Measurements from ENCODE around the gene IKZF3.

Gene IKZF3

DNA sequence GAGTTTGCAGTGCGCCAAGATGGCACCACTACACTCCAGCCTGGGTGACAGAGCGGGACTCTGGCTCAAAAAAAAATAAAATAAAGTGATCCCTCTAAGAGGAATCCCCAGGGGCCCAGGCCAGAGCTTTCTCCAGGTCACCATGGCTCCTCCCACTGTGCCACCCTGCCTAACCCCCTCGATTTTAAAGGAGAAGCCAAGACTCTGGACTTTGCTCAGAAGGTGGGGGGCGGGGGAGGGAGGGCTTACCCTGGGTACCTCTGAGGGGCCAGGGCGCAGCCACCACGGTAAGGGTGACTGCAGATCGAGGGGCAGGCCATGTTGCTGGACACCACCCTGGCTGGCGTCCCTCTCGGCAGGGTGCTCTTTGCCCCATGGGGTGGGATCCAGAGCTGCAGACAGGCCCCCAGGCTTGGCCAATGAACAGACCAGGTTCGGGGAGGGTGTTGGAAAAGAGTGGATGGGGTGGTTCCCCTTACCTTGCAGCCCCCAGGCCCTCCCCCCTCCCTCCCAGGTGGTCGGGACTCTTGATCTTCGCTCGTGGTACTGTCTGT, 126.8 kb downstream of the IKZF3 start:
- TF ChIP-seq, protein P1, sequence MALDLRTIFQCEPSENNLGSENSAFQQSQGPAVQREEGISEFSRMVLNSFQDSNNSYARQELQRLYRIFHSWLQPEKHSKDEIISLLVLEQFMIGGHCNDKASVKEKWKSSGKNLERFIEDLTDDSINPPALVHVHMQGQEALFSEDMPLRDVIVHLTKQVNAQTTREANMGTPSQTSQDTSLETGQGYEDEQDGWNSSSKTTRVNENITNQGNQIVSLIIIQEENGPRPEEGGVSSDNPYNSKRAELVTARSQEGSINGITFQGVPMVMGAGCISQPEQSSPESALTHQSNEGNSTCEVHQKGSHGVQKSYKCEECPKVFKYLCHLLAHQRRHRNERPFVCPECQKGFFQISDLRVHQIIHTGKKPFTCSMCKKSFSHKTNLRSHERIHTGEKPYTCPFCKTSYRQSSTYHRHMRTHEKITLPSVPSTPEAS (tag by site-specific recombination; IDR thresholded peaks at IDR 0.05): no peak
- TF ChIP-seq ZNF311 (tag by site-specific recombination; IDR thresholded peaks at IDR 0.05; ENCODE audit: borderline replicate concordance) (no peak), ZSCAN16 (tag by site-specific recombination; IDR thresholded peaks at IDR 0.05) (no peak), ZNF426 (tag by site-specific recombination; IDR thresholded peaks at IDR 0.05) (no peak), KLF10 (tag by site-specific recombination; IDR thresholded peaks at IDR 0.05) (peak; percentile 36; the same call in 1 of the 2 replicates), SP7 (tag by site-specific recombination; IDR thresholded peaks at IDR 0.05) (no peak)
- TF ChIP-seq, protein P2, sequence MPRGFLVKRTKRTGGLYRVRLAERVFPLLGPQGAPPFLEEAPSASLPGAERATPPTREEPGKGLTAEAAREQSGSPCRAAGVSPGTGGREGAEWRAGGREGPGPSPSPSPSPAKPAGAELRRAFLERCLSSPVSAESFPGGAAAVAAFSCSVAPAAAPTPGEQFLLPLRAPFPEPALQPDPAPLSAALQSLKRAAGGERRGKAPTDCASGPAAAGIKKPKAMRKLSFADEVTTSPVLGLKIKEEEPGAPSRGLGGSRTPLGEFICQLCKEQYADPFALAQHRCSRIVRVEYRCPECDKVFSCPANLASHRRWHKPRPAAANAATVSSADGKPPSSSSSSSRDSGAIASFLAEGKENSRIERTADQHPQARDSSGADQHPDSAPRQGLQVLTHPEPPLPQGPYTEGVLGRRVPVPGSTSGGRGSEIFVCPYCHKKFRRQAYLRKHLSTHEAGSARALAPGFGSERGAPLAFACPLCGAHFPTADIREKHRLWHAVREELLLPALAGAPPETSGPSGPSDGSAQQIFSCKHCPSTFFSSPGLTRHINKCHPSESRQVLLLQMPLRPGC (tag by site-specific recombination; IDR thresholded peaks at IDR 0.05): no peak
- TF ChIP-seq, protein P3, sequence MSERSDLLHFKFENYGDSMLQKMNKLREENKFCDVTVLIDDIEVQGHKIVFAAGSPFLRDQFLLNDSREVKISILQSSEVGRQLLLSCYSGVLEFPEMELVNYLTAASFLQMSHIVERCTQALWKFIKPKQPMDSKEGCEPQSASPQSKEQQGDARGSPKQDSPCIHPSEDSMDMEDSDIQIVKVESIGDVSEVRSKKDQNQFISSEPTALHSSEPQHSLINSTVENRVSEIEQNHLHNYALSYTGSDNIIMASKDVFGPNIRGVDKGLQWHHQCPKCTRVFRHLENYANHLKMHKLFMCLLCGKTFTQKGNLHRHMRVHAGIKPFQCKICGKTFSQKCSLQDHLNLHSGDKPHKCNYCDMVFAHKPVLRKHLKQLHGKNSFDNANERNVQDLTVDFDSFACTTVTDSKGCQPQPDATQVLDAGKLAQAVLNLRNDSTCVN (tag by site-specific recombination; optimal IDR thresholded peaks at IDR 0.05): no peak
- Histone ChIP-seq H3K4me1 (ENCODE audit: control insufficient read depth, insufficient read depth, low read length) (peaks cover 24% of the 10 kb centered on the region), H3K9me3 (ENCODE audit: control insufficient read depth, insufficient read depth, low read depth, low read length) (no peaks in the 10 kb centered on the region), H3K36me3 (ENCODE audit: control insufficient read depth in 2 of 2, insufficient read depth in 1 of 2, low read length in 2 of 2) (no peaks in the 10 kb centered on the region; a peak in 1 of 3 replicates), H3K4me3 (ENCODE audit: low read depth, low read length) (no peak overlapping the region), H3K27ac (ENCODE audit: extremely low read depth, low read depth, low read length) (no peak overlapping the region)
- ChIA-PET CTCF (interaction anchor here (0.6 to 1.8 kb wide), 5 partner anchors 9 to 208 kb away, joined by 3 to 8 read pairs (median 3); no protein-coding TSS in a partner anchor), POLR2A (interaction anchor here (0.6 to 1.4 kb wide), 2 partner anchors 38 to 97 kb away, joined by 3 to 6 read pairs; partner anchors contain the start of gene ERBB2)

DNA sequence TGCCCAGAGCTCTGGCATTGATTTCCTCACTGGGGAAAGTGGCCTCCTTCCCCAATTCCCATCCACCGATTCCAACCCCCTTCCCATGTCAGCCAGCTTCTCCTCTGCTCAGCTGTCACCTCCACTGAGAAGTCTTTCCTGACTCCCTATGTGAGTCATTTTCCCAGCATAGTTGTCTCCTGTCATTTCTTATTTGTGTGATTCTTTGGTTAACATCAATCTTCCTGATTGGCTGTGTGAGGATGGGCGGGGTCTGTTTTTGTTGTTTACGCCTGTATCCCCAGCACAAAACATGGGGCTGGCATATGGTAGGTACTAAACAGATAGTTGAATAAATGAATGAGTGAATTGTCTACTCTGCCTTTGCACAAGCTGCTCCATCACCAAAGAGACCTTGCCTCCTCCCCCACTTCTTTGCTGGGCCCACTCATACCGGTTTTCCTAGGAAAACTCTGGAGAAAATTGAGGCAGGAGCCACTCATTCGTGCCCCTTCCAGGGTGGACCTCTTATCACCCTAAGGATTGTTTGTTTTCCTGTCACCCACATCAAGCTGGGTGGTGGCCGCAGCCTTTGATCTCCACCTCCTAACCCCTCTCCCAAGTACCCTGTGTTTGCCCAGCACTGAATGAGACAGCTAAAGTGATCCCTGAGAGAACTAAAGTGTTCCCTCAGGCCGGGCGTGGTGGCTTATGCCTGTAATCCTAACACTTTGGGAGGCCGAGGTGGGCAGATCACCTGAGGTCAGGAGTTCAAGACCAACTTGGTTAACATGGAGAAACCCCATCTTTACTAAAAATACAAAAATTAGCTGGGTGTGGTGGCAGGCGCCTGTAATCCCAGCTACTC, 127.6 kb downstream of the IKZF3 start:
- no peak overlapping the region for H3K27ac ChIP-seq (ENCODE audit: extremely low read depth, low read depth, low read length)
- no peak for TF ChIP-seq ZNF354C (tag by site-specific recombination; IDR thresholded peaks at IDR 0.05; ENCODE audit: borderline replicate concordance, low read depth)
- TF ChIP-seq ZBTB17 (tag by site-specific recombination; IDR thresholded peaks at IDR 0.05): peak; percentile 67
- TF ChIP-seq, protein P4, sequence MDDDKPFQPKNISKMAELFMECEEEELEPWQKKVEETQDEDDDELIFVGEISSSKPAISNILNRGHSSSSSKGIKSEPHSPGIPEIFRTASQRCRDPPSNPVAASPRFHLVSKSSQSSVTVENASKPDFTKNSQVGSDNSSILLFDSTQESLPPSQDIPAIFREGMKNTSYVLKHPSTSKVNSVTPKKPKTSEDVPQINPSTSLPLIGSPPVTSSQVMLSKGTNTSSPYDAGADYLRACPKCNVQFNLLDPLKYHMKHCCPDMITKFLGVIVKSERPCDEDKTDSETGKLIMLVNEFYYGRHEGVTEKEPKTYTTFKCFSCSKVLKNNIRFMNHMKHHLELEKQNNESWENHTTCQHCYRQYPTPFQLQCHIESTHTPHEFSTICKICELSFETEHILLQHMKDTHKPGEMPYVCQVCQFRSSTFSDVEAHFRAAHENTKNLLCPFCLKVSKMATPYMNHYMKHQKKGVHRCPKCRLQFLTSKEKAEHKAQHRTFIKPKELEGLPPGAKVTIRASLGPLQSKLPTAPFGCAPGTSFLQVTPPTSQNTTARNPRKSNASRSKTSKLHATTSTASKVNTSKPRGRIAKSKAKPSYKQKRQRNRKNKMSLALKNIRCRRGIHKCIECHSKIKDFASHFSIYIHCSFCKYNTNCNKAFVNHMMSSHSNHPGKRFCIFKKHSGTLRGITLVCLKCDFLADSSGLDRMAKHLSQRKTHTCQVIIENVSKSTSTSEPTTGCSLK (tag by site-specific recombination; IDR thresholded peaks at IDR 0.05): no peak
- TF ChIP-seq EGR2 (tag by site-specific recombination; IDR thresholded peaks at IDR 0.05; ENCODE audit: low read depth): peak; percentile 78
- TF ChIP-seq ZNF121 (tag by site-specific recombination; IDR thresholded peaks at IDR 0.05): no peak
- TF ChIP-seq ZFP41 (tag by site-specific recombination; IDR thresholded peaks at IDR 0.05; ENCODE audit: borderline replicate concordance): no peak
- no peak for TF ChIP-seq MZF1 (tag by site-specific recombination; IDR thresholded peaks at IDR 0.05; ENCODE audit: borderline replicate concordance)
- no peak for TF ChIP-seq ZNF777 (tag by site-specific recombination; IDR thresholded peaks at IDR 0.05; ENCODE audit: borderline replicate concordance)
- TF ChIP-seq ZNF629 (tag by site-specific recombination; IDR thresholded peaks at IDR 0.05): no peak
- no peak for TF ChIP-seq ZNF335 (tag by site-specific recombination; conservative IDR thresholded peaks at IDR 0.05)
- TF ChIP-seq ZNF132 (tag by site-specific recombination; IDR thresholded peaks at IDR 0.05; ENCODE audit: borderline replicate concordance): no peak
- TF ChIP-seq KLF1 (tag by site-specific recombination; IDR thresholded peaks at IDR 0.05): peak; percentile 78
- TF ChIP-seq ZNF37A (tag by site-specific recombination; IDR thresholded peaks at IDR 0.05): no peak
- TF ChIP-seq ZNF521 (tag by site-specific recombination; IDR thresholded peaks at IDR 0.05): no peak
- TF ChIP-seq PRDM1 (tag by site-specific recombination; IDR thresholded peaks at IDR 0.05): no peak
- TF ChIP-seq ZNF24 (tag by site-specific recombination; IDR thresholded peaks at IDR 0.05): 0 out of 2 replicates have a peak, but pooled peaks have one; percentile 41
- no peak for TF ChIP-seq ZNF324 (tag by site-specific recombination; IDR thresholded peaks at IDR 0.05)
- no peak for TF ChIP-seq ZNF146 (tag by site-specific recombination; IDR thresholded peaks at IDR 0.05)
- no peak for TF ChIP-seq SCRT1 (tag by site-specific recombination; IDR thresholded peaks at IDR 0.05; ENCODE audit: borderline replicate concordance)
- no peak for TF ChIP-seq ZNF391 (tag by site-specific recombination; IDR thresholded peaks at IDR 0.05; ENCODE audit: borderline replicate concordance, low read depth)

More for the DNA sequence above, 127.6 kb downstream of the IKZF3 start:
- Histone ChIP-seq H3K4me1 (ENCODE audit: control insufficient read depth, insufficient read depth, low read length) (peaks cover 24% of the 10 kb centered on the region), H3K9me3 (ENCODE audit: control insufficient read depth, insufficient read depth, low read depth, low read length) (no peaks in the 10 kb centered on the region), H3K4me3 (ENCODE audit: low read depth, low read length) (no peak overlapping the region), H3K36me3 (ENCODE audit: control insufficient read depth in 2 of 2, insufficient read depth in 1 of 2, low read length in 2 of 2) (no peaks in the 10 kb centered on the region; a peak in 1 of 3 replicates)
- CTCF ChIA-PET: interaction anchor here (0.6 to 1.8 kb wide), 5 partner anchors 9 to 209 kb away, joined by 3 to 8 read pairs (median 3); no protein-coding TSS in a partner anchor
- POLR2A ChIA-PET: interaction anchor here (0.6 to 1.4 kb wide), 3 partner anchors 10 to 97 kb away, joined by 3 to 6 read pairs (median 3); partner anchors contain the start of gene ERBB2
